ENCODE results near the gene TRPM2. TPM values are rescaled to one million over a fixed set of nuclear protein-coding genes. Genes with fewer than 3 reads are reported as not detected.

The TRPM2 gene
- total and polyA plus RNA-seq, 2 of the 4 experiments (the other 2 are of a cell fraction): not detected

- no peak overlapping the region for H2AK9ac ChIP-seq (replicated peaks; ENCODE audit: low read depth, low read length, poor library complexity)
- no peak overlapping the region for H3K27ac ChIP-seq (ENCODE audit: insufficient read depth, low read length)
- H3K27me3 ChIP-seq (ENCODE audit: control insufficient read depth, insufficient read depth, low read length): peaks cover 8% of the 10 kb centered on the region
- ChIA-PET CTCF (interaction anchor here (0.6 kb wide), 1 partner anchor 13 kb away, joined by 3 read pairs; no protein-coding TSS in a partner anchor), POLR2A (ENCODE audit: unreplicated experiment) (no interaction called here)
- DNase-seq (no peak), ATAC-seq (ENCODE audit: low read depth) (no peak)
- H4K8ac ChIP-seq (ENCODE audit: low read depth in 2 of 2, low read length in 2 of 2): no peak overlapping the region
- dilution Hi-C loops (cut with HindIII; ENCODE audit: low sequenced_read_pairs, unreplicated experiment) (no loop called here), in situ Hi-C loops (cut with MboI; ENCODE audit: low sequenced_read_pairs) (no loop called here), intact Hi-C loops (cut with micrococcal nuclease) (loop anchor here (10.0 kb wide), 1 partner anchor 150 kb away; the partner anchor contains the start of gene CFAP410)
- H3K9ac ChIP-seq (ENCODE audit: low read depth, low read length): no peak overlapping the region
- no peaks in the 10 kb centered on the region for H3K9me1 ChIP-seq (ENCODE audit: insufficient read depth, low read length)
- BruUV-seq (replicated peaks): no TSS peak
- no peak overlapping the region for H3K14ac ChIP-seq (replicated peaks; ENCODE audit: low read depth, low read length)
- no peaks in the 10 kb centered on the region for H3K9me3 ChIP-seq (ENCODE audit: control insufficient read depth, insufficient read depth, low read length)
- no peak overlapping the region for H2BK120ac ChIP-seq (ENCODE audit: low read depth, low read length)
- no peak overlapping the region for H3K4me2 ChIP-seq (ENCODE audit: low read depth, low read length)
- no peaks in the 10 kb centered on the region for H3K79me1 ChIP-seq (ENCODE audit: low read depth in 1 of 2, low read length in 2 of 2)
- no peak overlapping the region for H3K56ac ChIP-seq (ENCODE audit: extremely low read depth, insufficient read depth, low read length)
- H3K4me3 ChIP-seq (ENCODE audit: insufficient read depth, low read depth, low read length): no peak overlapping the region
- no peaks in the 10 kb centered on the region for H3K4me1 ChIP-seq (ENCODE audit: control insufficient read depth, insufficient read depth, low read length)
- TF ChIP-seq ELK1 (IDR thresholded peaks at IDR 0.05; ENCODE audit: borderline replicate concordance, low read depth, low read length) (no peak), NFE2L2 (IDR thresholded peaks at IDR 0.05; ENCODE audit: low read depth, low read length) (no peak), MAFK (IDR thresholded peaks at IDR 0.05; ENCODE audit: low read depth, low read length) (no peak), USF2 (IDR thresholded peaks at IDR 0.05; ENCODE audit: low read depth, low read length) (no peak), POLR2A (IDR thresholded peaks at IDR 0.05; ENCODE audit: low read depth, low read length) (no peak), RCOR1 (IDR thresholded peaks at IDR 0.05; ENCODE audit: insufficient replicate concordance, low read length) (no peak), MAZ (IDR thresholded peaks at IDR 0.05; ENCODE audit: borderline replicate concordance, low read depth, low read length) (no peak), SMC3 (IDR thresholded peaks at IDR 0.05; ENCODE audit: low read depth, low read length) (no peak), CHD1 (IDR thresholded peaks at IDR 0.05; ENCODE audit: low read depth, low read length) (no peak), MXI1 (IDR thresholded peaks at IDR 0.05; ENCODE audit: borderline replicate concordance, low read depth, low read length) (no peak), CEBPB (IDR thresholded peaks at IDR 0.05; ENCODE audit: low read depth, low read length) (no peak), FOS (IDR thresholded peaks at IDR 0.05; ENCODE audit: low read depth, low read length) (no peak), BHLHE40 (IDR thresholded peaks at IDR 0.05; ENCODE audit: low read depth, low read length) (no peak), RAD21 (IDR thresholded peaks at IDR 0.05; ENCODE audit: low read length) (no peak), CTCF (conservative IDR thresholded peaks at IDR 0.05; ENCODE audit: low read depth, low read length) (no peak), RFX5 (IDR thresholded peaks at IDR 0.05; ENCODE audit: low read depth, low read length) (no peak)
- H2BK20ac ChIP-seq (ENCODE audit: low read depth, low read length): no peak overlapping the region
- H2AFZ ChIP-seq (replicated peaks; ENCODE audit: low read length, poor library complexity): no peak overlapping the region
- no peak overlapping the region for H2AK5ac ChIP-seq (ENCODE audit: low read depth, low read length)
- no peaks in the 10 kb centered on the region for H3K36me3 ChIP-seq (ENCODE audit: control insufficient read depth, insufficient read depth, low read length)
- no peak overlapping the region for H4K5ac ChIP-seq (ENCODE audit: low read depth, low read length)
- no peak overlapping the region for H2BK5ac ChIP-seq (ENCODE audit: low read depth, low read length, poor library complexity, severe bottlenecking)
- H3K18ac ChIP-seq (ENCODE audit: low read depth, low read length): no peak overlapping the region
- no peak overlapping the region for H3K23ac ChIP-seq (ENCODE audit: low read depth, low read length)
- WGBS, 2 experiments (ENCODE audit: extremely low coverage in 2 of 2, insufficient read length in 1 of 2): 50% methylated on average over 1 of the region's 43 CpGs; no CpG with 5 or more reads in 1 of the 2 experiments
- no peak overlapping the region for H3K4ac ChIP-seq (ENCODE audit: low read depth, low read length)
- no peak overlapping the region for H2BK15ac ChIP-seq (ENCODE audit: low read depth, low read length)
- no peak overlapping the region for H4K91ac ChIP-seq (ENCODE audit: insufficient read depth, low read depth, low read length)
- no peaks in the 10 kb centered on the region for H4K20me1 ChIP-seq (ENCODE audit: insufficient read depth, low read length)
Measured at GRCh38 chr21:44484498-44485253, 131.3 kb downstream of the TRPM2 start.

Data from IMR-90 (cell line).